ENCODE results near the gene MRPL49.

DNA sequence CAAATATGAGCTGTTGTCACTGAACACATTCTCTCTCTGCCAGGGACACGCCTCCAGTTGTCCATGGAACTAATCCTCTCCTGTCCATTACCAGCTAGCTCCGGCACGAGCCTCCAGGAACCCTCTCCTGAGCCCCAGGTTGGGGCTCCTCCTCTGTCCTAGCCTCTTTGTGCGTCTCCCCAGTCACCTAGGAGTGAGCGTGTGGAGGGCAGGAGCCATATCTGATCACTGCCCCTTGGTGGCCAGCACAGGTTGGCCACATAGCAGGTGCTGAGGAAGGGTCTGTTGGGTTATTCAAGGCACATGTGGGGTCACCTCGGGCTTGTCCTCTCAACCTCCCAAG lies 9.7 kb downstream of the MRPL49 start:
- TF ChIP-seq, protein P1, sequence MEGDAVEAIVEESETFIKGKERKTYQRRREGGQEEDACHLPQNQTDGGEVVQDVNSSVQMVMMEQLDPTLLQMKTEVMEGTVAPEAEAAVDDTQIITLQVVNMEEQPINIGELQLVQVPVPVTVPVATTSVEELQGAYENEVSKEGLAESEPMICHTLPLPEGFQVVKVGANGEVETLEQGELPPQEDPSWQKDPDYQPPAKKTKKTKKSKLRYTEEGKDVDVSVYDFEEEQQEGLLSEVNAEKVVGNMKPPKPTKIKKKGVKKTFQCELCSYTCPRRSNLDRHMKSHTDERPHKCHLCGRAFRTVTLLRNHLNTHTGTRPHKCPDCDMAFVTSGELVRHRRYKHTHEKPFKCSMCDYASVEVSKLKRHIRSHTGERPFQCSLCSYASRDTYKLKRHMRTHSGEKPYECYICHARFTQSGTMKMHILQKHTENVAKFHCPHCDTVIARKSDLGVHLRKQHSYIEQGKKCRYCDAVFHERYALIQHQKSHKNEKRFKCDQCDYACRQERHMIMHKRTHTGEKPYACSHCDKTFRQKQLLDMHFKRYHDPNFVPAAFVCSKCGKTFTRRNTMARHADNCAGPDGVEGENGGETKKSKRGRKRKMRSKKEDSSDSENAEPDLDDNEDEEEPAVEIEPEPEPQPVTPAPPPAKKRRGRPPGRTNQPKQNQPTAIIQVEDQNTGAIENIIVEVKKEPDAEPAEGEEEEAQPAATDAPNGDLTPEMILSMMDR (IDR thresholded peaks at IDR 0.05; ENCODE audit: poor library complexity, severe bottlenecking): no peak
- no peak for TF ChIP-seq EZH2 (IDR thresholded peaks at IDR 0.05; ENCODE audit: borderline replicate concordance, insufficient read depth, low read length, poor library complexity, severe bottlenecking)
- no peak for TF ChIP-seq POLR2AphosphoS5 (IDR thresholded peaks at IDR 0.05)
